ENCODE results near the gene RBSN.

DNA sequence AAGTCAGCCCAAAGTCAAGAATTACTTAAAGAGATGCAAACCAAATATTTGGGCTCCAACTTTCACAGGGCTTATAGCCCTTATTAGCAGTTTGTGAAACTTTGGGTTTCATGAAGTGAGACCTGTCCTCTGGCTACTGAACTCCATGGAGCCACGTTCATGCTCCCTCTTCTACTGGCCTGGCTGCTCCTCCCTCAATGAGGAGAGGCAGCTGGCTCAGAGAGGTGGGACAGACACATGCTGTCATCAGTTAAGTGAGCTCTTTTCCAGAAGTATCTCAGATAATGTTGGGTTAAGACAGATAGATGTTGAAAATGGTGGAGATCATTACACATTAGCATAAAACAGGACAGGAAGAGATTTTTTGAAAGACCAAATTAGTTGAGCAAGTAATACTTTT lies 53.3 kb downstream of the RBSN start:
- TF ChIP-seq POLR2A (IDR thresholded peaks at IDR 0.05) (no peak), POLR2AphosphoS5 (IDR thresholded peaks at IDR 0.05; ENCODE audit: insufficient read depth in 1 of 2, low read depth in 1 of 2) (no peak)
- TF ChIP-seq, protein P1, sequence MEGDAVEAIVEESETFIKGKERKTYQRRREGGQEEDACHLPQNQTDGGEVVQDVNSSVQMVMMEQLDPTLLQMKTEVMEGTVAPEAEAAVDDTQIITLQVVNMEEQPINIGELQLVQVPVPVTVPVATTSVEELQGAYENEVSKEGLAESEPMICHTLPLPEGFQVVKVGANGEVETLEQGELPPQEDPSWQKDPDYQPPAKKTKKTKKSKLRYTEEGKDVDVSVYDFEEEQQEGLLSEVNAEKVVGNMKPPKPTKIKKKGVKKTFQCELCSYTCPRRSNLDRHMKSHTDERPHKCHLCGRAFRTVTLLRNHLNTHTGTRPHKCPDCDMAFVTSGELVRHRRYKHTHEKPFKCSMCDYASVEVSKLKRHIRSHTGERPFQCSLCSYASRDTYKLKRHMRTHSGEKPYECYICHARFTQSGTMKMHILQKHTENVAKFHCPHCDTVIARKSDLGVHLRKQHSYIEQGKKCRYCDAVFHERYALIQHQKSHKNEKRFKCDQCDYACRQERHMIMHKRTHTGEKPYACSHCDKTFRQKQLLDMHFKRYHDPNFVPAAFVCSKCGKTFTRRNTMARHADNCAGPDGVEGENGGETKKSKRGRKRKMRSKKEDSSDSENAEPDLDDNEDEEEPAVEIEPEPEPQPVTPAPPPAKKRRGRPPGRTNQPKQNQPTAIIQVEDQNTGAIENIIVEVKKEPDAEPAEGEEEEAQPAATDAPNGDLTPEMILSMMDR (IDR thresholded peaks at IDR 0.05) = no peak

Data from vagina (tissue), 2 donors.